ENCODE data around the gene SAYSD1. TPM values are rescaled to one million over a fixed set of nuclear protein-coding genes. Genes with fewer than 3 reads are reported as not detected.
A peak's percentile ranks its signal among the peaks of the same experiment; 100 is the strongest.

SAYSD1 gene
- polyA plus RNA-seq, 2 donors: 7.8 to 7.9 TPM

GRCh38 chr6:39113788-39114187 lies 1.2 kb downstream of the SAYSD1 start:
- H3K27ac ChIP-seq (ENCODE audit: low read depth in 2 of 2, low read length in 1 of 2): no peak overlapping the region
- H3K4me3 ChIP-seq (ENCODE audit: low read depth in 1 of 2, low read length in 2 of 2): peak overlapping the region in 1 of 2 donors; percentile 53
- WGBS, 2 donors: 80 to 96% methylated on average over 1 of the region's 1 CpG

DNA sequence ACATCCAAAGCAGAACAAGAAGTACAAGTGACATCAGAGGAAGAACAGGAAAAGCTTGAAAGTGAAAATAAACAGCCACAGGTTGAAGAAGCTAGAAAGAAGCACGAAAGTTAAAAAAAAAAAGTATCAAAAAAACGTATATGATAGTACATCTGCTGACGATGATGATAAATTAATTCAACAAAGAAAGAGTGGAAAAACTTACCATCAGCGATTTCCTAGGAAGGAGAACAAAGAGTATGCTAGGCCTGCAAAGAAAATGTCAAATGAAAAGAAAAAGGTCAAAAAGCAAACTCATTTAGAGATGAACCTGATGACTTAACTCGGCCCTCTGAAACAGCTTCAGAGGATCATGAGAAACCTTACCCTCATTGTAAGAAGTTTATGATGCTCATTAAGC lies 3.7 kb downstream of the SAYSD1 start:
- H3K9me3 ChIP-seq (ENCODE audit: control insufficient read depth in 2 of 2, insufficient read depth in 1 of 2, low read depth in 1 of 2, low read length in 1 of 2): no peaks in the 10 kb centered on the region
- 75 to 79% methylated on average over 5 of the region's 5 CpGs for WGBS, 2 donors
- no peaks in the 10 kb centered on the region for H3K27me3 ChIP-seq (ENCODE audit: control insufficient read depth in 1 of 2, insufficient read depth in 2 of 2, low read length in 2 of 2)
- peaks cover 0 to 3% of the 10 kb centered on the region in 2 donors for H3K36me3 ChIP-seq (ENCODE audit: control insufficient read depth in 2 of 2, insufficient read depth in 2 of 2, low read length in 1 of 2)
- H3K27ac ChIP-seq (ENCODE audit: low read depth in 2 of 2, low read length in 1 of 2): no peak overlapping the region
- H3K4me1 ChIP-seq (ENCODE audit: control insufficient read depth in 2 of 2, insufficient read depth in 2 of 2, low read length in 1 of 2): peaks cover 0 to 3% of the 10 kb centered on the region in 2 donors
- no peak overlapping the region for H3K4me3 ChIP-seq (ENCODE audit: low read depth in 1 of 2, low read length in 2 of 2)

More at GRCh38 chr6:39113788-39114187, 1.2 kb downstream of the SAYSD1 start:
- no peaks in the 10 kb centered on the region for H3K9me3 ChIP-seq (ENCODE audit: control insufficient read depth in 2 of 2, insufficient read depth in 1 of 2, low read depth in 1 of 2, low read length in 1 of 2)
- peaks cover 0 to 3% of the 10 kb centered on the region in 2 donors for H3K4me1 ChIP-seq (ENCODE audit: control insufficient read depth in 2 of 2, insufficient read depth in 2 of 2, low read length in 1 of 2)
- H3K27me3 ChIP-seq (ENCODE audit: control insufficient read depth in 1 of 2, insufficient read depth in 2 of 2, low read length in 2 of 2): no peaks in the 10 kb centered on the region
- peaks cover 0 to 3% of the 10 kb centered on the region in 2 donors for H3K36me3 ChIP-seq (ENCODE audit: control insufficient read depth in 2 of 2, insufficient read depth in 2 of 2, low read length in 1 of 2)

GRCh38 chr6:39108041-39108839 lies 6.7 kb downstream of the SAYSD1 start:
- no peak overlapping the region for H3K27ac ChIP-seq (ENCODE audit: low read depth in 2 of 2, low read length in 1 of 2)
- no peaks in the 10 kb centered on the region for H3K9me3 ChIP-seq (ENCODE audit: control insufficient read depth in 2 of 2, insufficient read depth in 1 of 2, low read depth in 1 of 2, low read length in 1 of 2)
- WGBS, 2 donors: 87 to 94% methylated on average over 7 of the region's 7 CpGs
- peaks cover 0 to 7% of the 10 kb centered on the region in 2 donors for H3K36me3 ChIP-seq (ENCODE audit: control insufficient read depth in 2 of 2, insufficient read depth in 2 of 2, low read length in 1 of 2)
- H3K27me3 ChIP-seq (ENCODE audit: control insufficient read depth in 1 of 2, insufficient read depth in 2 of 2, low read length in 2 of 2): no peaks in the 10 kb centered on the region
- no peaks in the 10 kb centered on the region for H3K4me1 ChIP-seq (ENCODE audit: control insufficient read depth in 2 of 2, insufficient read depth in 2 of 2, low read length in 1 of 2)
- no peak overlapping the region for H3K4me3 ChIP-seq (ENCODE audit: low read depth in 1 of 2, low read length in 2 of 2)

DNA sequence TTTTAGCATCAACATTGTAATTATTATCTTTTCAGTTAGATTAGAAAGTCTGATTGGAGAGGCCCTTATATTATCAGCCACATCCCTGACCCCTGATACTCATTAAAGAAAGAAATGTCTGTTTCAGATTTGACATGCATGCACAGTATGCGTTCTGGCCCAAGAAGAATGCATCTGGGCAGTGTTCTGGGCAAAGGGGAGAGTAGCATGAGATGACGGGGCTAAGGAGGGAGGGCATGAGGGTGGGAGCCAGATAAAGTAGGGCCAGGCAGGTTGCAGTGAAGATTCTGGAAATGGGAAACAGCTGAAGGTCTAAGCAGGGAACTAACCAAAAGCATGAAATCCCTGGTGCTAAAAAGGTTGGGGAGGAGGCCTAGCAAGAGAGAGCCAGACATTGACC lies 7.3 kb downstream of the SAYSD1 start:
- Histone ChIP-seq H3K4me1 (ENCODE audit: control insufficient read depth in 2 of 2, insufficient read depth in 2 of 2, low read length in 1 of 2) (no peaks in the 10 kb centered on the region), H3K27ac (ENCODE audit: low read depth in 2 of 2, low read length in 1 of 2) (no peak overlapping the region), H3K4me3 (ENCODE audit: low read depth in 1 of 2, low read length in 2 of 2) (no peak overlapping the region), H3K36me3 (ENCODE audit: control insufficient read depth in 2 of 2, insufficient read depth in 2 of 2, low read length in 1 of 2) (peaks cover 0 to 7% of the 10 kb centered on the region in 2 donors), H3K9me3 (ENCODE audit: control insufficient read depth in 2 of 2, insufficient read depth in 1 of 2, low read depth in 1 of 2, low read length in 1 of 2) (no peaks in the 10 kb centered on the region), H3K27me3 (ENCODE audit: control insufficient read depth in 1 of 2, insufficient read depth in 2 of 2, low read length in 2 of 2) (no peaks in the 10 kb centered on the region)
- 47% methylated on average over 2 of the region's 2 CpGs for WGBS, 2 donors

DNA sequence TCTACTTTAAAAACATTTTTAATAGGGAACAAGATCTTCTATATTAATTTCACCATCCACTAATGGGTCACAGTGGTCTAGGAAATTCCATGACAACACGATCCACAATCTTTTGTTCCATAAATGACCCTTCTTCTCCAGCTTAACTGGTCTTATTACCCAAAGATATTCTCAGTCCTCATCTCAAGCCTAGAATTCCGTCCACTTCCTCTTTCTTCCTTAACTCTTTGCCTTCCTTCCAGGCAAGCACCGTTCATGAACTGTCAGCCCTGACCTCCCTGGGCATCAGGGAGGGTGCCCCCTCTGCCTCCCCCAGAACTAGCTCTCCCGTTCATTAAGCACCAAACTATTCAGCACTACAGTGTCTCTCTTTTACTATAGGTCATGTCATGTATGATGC lies 8.0 kb downstream of the SAYSD1 start:
- WGBS, 2 donors: 86 to 90% methylated on average over 4 of the region's 4 CpGs
- Histone ChIP-seq H3K36me3 (ENCODE audit: control insufficient read depth in 2 of 2, insufficient read depth in 2 of 2, low read length in 1 of 2) (peaks cover 0 to 7% of the 10 kb centered on the region in 2 donors), H3K9me3 (ENCODE audit: control insufficient read depth in 2 of 2, insufficient read depth in 1 of 2, low read depth in 1 of 2, low read length in 1 of 2) (no peaks in the 10 kb centered on the region), H3K4me3 (ENCODE audit: low read depth in 1 of 2, low read length in 2 of 2) (no peak overlapping the region), H3K27ac (ENCODE audit: low read depth in 2 of 2, low read length in 1 of 2) (no peak overlapping the region), H3K4me1 (ENCODE audit: control insufficient read depth in 2 of 2, insufficient read depth in 2 of 2, low read length in 1 of 2) (no peaks in the 10 kb centered on the region), H3K27me3 (ENCODE audit: control insufficient read depth in 1 of 2, insufficient read depth in 2 of 2, low read length in 2 of 2) (no peaks in the 10 kb centered on the region)

GRCh38 chr6:39104528-39104927 lies 10.5 kb downstream of the SAYSD1 start:
- Histone ChIP-seq H3K27ac (ENCODE audit: low read depth in 2 of 2, low read length in 1 of 2) (no peak overlapping the region), H3K4me3 (ENCODE audit: low read depth in 1 of 2, low read length in 2 of 2) (no peak overlapping the region), H3K4me1 (ENCODE audit: control insufficient read depth in 2 of 2, insufficient read depth in 2 of 2, low read length in 1 of 2) (no peaks in the 10 kb centered on the region), H3K9me3 (ENCODE audit: control insufficient read depth in 2 of 2, insufficient read depth in 1 of 2, low read depth in 1 of 2, low read length in 1 of 2) (no peaks in the 10 kb centered on the region), H3K27me3 (ENCODE audit: control insufficient read depth in 1 of 2, insufficient read depth in 2 of 2, low read length in 2 of 2) (no peaks in the 10 kb centered on the region), H3K36me3 (ENCODE audit: control insufficient read depth in 2 of 2, insufficient read depth in 2 of 2, low read length in 1 of 2) (peaks cover 0 to 7% of the 10 kb centered on the region in 2 donors)
- 75% methylated on average over 4 of the region's 4 CpGs for WGBS, 2 donors

- Histone ChIP-seq H3K4me3 (ENCODE audit: low read depth in 1 of 2, low read length in 2 of 2) (no peak overlapping the region), H3K4me1 (ENCODE audit: control insufficient read depth in 2 of 2, insufficient read depth in 2 of 2, low read length in 1 of 2) (no peaks in the 10 kb centered on the region)
Measured at GRCh38 chr6:39102821-39103136, 12.2 kb downstream of the SAYSD1 start.

GRCh38 chr6:39102071-39102820 lies 12.7 kb downstream of the SAYSD1 start:
- no peaks in the 10 kb centered on the region for H3K4me1 ChIP-seq (ENCODE audit: control insufficient read depth in 2 of 2, insufficient read depth in 2 of 2, low read length in 1 of 2)
- 61 to 64% methylated on average over 12 of the region's 12 CpGs for WGBS, 2 donors
- H3K27ac ChIP-seq (ENCODE audit: low read depth in 2 of 2, low read length in 1 of 2): no peak overlapping the region

More at GRCh38 chr6:39102821-39103136, 12.2 kb downstream of the SAYSD1 start:
- H3K27me3 ChIP-seq (ENCODE audit: control insufficient read depth in 1 of 2, insufficient read depth in 2 of 2, low read length in 2 of 2): no peaks in the 10 kb centered on the region
- no peak overlapping the region for H3K27ac ChIP-seq (ENCODE audit: low read depth in 2 of 2, low read length in 1 of 2)
- H3K9me3 ChIP-seq (ENCODE audit: control insufficient read depth in 2 of 2, insufficient read depth in 1 of 2, low read depth in 1 of 2, low read length in 1 of 2): no peaks in the 10 kb centered on the region
- WGBS, 2 donors: 92 to 94% methylated on average over 1 of the region's 1 CpG
- H3K36me3 ChIP-seq (ENCODE audit: control insufficient read depth in 2 of 2, insufficient read depth in 2 of 2, low read length in 1 of 2): peaks cover 0 to 5% of the 10 kb centered on the region in 2 donors

DNA sequence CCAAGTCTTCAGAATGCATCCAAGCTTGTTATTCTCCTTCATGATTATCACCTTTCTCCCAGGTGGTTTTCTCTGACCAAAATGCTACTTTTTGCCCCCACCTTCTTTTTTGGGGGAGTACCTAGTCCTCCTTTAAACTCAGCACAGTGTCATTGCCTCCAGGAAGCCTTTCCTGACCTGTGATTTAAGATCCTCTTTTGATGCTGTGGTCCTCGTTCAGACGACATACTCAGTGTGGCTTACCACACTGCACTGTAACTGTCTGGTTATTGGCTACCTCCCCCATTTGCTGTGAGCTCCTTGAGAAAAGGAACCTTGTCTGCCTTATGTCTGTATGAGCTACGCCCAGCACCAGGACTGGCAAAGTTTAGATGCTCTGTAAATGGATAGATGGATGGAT lies 14.6 kb downstream of the SAYSD1 start:
- Histone ChIP-seq H3K4me1 (ENCODE audit: control insufficient read depth in 2 of 2, insufficient read depth in 2 of 2, low read length in 1 of 2) (no peaks in the 10 kb centered on the region), H3K27ac (ENCODE audit: low read depth in 2 of 2, low read length in 1 of 2) (no peak overlapping the region), H3K27me3 (ENCODE audit: control insufficient read depth in 1 of 2, insufficient read depth in 2 of 2, low read length in 2 of 2) (no peaks in the 10 kb centered on the region), H3K36me3 (ENCODE audit: control insufficient read depth in 2 of 2, insufficient read depth in 2 of 2, low read length in 1 of 2) (peaks cover 0 to 2% of the 10 kb centered on the region in 2 donors), H3K4me3 (ENCODE audit: low read depth in 1 of 2, low read length in 2 of 2) (no peak overlapping the region), H3K9me3 (ENCODE audit: control insufficient read depth in 2 of 2, insufficient read depth in 1 of 2, low read depth in 1 of 2, low read length in 1 of 2) (no peaks in the 10 kb centered on the region)
- 67 to 74% methylated on average over 3 of the region's 3 CpGs for WGBS, 2 donors

More at GRCh38 chr6:39102071-39102820, 12.7 kb downstream of the SAYSD1 start:
- peaks cover 0 to 5% of the 10 kb centered on the region in 2 donors for H3K36me3 ChIP-seq (ENCODE audit: control insufficient read depth in 2 of 2, insufficient read depth in 2 of 2, low read length in 1 of 2)
- no peak overlapping the region for H3K4me3 ChIP-seq (ENCODE audit: low read depth in 1 of 2, low read length in 2 of 2)
- no peaks in the 10 kb centered on the region for H3K27me3 ChIP-seq (ENCODE audit: control insufficient read depth in 1 of 2, insufficient read depth in 2 of 2, low read length in 2 of 2)
- no peaks in the 10 kb centered on the region for H3K9me3 ChIP-seq (ENCODE audit: control insufficient read depth in 2 of 2, insufficient read depth in 1 of 2, low read depth in 1 of 2, low read length in 1 of 2)

Measured in esophagus (tissue), 2 donors.